Glomerular endothelial cell (primary cell): ENCODE data around the gene PAFAH1B2. TPM values are rescaled to one million over a fixed set of nuclear protein-coding genes. Genes with fewer than 3 reads are reported as not detected.
"Not testable (repeated sequence)": the region's sequence is repeated elsewhere in the genome, so short reads cannot be mapped to it uniquely, and the experiment has no call there.

Experiments used
- DNase-seq: peaks from one replicate; pipeline ENCODE4 v3.0.0-alpha.2; 2011; ENCODE audit warnings: low read depth, low spot score; ENCODE audit errors: extremely low read depth
- total RNA-seq: library from RNA; depleted of rRNA; stranded (reverse); fragments of >200 nt; gene quantifications from 2 replicates; pipeline ENCODE4 v1.2.3, GENCODE V29; 2015

Gene PAFAH1B2
- total RNA-seq, 1 donor from 2014 or later, result 98.5 TPM

- no peak for DNase-seq
These were observed 17.7 kb upstream of the PAFAH1B2 start for GRCh38 chr11:117126223-117126965.

GRCh38 chr11:117127171-117127901 is 16.8 kb upstream of the PAFAH1B2 start:
- no peak for DNase-seq

DNA sequence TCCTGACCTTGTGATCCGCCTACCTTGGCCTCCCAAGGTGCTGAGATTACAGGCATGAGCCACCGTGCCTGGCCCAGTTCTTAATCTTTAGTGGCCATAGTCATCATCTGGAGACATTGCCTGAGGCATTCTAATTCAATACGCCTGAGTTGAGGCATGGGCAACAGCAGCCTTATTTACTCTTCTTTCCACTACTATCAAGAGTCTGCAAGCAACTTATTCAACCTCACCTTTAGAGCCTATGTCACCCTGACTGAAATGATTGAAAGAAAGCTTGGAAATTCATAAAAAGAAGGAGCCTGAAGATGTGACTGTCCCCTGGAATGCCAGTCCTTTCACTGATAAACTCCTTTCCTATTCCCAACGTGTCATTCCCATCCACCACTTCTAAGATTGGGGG is 15.8 kb upstream of the PAFAH1B2 start:
- no peak for DNase-seq

DNA sequence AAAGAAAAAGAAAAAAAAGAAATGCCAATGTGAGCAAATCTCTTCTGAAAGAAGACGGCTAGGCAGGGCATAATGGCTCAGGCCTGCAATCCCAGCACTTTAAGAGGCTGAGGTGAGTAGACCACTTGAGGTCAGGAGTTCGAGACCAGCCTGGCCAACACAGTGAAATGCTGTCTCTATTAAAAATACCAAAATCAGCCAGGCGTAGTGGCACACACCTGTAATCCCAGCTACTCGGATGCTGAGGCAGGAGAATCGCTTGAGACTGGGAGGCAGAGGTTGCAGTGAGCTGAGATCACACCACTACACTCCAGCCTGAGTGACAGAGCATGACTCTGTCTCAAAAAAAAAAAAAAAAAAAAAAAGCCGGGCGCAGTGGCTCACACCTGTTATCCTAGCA is 13.7 kb upstream of the PAFAH1B2 start:
- not testable (repeated sequence) for DNase-seq

GRCh38 chr11:117130879-117131278 is 13.2 kb upstream of the PAFAH1B2 start:
- no peak for DNase-seq

DNA sequence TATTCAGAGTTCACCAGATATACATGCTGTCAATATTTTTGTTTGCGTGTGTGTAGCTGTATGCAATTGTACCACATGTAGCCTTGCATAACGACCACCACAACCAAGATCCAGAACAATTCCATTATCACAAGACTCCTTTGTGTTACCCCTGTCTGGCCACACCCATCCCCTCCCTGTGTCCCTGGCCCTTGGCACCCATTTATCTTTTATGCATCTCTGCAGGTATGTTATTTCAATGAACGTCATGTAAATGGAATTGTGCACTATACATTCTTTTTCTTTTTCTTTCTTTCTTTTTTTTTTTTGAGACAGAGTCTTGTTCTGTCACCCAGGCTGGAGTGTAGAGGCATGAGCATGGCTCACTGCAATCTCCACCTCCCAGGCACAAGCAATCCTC is 9.7 kb upstream of the PAFAH1B2 start:
- DNase-seq, result no peak

DNA sequence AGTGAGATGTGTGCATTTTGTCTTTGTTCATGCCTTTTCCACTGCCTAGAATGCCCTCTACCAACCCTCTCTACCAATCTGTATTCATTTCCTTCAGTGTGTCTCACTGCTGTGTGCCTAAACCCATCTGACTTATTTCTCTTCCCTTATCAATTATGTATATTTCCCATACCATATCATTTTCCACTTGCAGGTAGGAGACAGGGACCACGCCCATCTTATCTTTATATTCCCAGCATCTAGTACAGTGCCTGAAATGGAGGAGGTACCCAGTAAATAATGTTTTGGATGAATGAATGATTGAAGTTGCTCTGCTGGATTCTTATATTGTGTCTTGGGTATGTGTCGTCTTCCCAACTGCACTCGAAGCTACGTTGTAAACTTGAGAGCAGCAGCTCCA is 9.1 kb upstream of the PAFAH1B2 start:
- DNase-seq, result not testable (repeated sequence)

DNA sequence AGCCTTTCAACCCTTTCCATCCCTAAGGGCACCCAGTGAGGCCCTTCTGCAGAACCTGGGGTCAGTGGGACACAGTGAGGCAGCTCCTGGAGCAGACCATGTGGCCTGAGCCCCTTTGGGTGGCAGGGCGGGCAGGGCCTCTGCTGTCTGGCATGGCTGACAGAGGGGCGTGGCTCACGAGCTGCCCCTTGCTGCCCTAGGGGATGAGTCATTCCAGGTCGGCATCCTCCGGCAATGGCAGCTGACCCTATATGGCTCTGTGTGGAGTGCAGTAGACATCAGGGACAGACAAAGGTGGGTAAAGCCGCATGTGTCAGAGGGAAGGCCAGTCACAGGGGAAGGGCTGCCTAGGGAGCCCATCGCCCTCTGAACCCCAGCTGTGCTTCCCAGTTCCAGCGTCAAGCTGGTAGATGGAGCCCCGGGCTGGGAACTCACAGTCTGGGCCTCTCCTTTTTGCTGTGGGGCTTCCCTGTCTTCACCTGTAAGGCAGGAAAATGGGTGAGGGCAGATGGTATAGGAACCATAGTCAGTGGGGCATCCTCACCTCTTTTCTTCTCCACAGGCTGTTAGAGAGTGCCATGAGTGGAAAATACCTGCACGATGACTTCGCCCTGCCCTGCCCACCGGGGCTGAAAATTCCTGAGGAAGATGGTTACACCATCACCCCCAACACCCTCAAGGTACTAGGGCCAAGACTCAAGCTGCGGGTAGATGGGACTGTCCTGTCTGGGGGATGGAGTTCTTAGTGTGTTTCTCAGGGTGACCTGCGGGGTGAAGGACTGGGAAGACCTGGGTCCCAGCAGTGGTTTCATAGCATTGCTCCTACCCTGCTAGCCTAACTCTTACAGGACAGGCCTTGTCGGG is 6.6 kb upstream of the PAFAH1B2 start:
- not testable (repeated sequence) for DNase-seq

DNA sequence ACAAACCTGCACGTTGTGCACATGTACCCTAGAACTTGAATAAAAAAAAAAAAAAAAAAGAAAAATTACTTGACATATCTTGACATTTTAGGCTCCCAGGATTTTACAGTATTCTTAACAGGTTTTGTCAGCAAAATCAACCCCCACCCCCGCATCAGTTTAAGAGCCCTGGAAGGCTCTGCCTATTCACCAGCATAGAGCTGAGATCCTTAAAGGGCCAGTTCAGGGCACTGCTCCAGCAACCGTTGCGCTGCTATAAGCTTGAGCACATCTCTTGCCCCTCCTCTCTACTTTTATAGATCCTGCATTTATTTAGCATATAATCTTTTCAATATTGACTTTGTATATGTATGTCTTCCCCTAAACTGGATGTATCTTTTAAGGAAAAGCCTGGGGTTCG is 697 bp upstream of the PAFAH1B2 start:
- DNase-seq, result peak; percentile 7

- DNase-seq, result peak; percentile 42
These were observed 648 bp downstream of the PAFAH1B2 start for GRCh38 chr11:117144477-117145392.

DNA sequence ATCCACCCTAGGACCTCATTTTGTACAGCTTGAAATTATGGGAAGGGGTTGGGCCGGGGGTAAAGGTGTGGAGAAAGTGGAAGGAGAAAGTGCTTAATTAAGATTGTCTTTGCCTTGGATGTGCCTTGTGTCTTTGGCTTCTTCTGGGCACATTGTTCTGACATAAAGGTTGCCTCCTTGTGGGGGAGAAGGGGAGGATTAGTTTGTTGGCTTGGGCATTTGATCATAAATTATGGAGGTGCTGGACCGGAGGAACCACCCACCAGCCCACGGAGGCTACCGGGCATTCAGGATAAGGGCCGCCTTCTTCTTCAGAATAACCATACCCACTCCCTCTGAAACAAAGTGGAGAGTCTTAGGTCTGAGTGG is 1.3 kb downstream of the PAFAH1B2 start:
- DNase-seq, result peak; percentile 14

DNA sequence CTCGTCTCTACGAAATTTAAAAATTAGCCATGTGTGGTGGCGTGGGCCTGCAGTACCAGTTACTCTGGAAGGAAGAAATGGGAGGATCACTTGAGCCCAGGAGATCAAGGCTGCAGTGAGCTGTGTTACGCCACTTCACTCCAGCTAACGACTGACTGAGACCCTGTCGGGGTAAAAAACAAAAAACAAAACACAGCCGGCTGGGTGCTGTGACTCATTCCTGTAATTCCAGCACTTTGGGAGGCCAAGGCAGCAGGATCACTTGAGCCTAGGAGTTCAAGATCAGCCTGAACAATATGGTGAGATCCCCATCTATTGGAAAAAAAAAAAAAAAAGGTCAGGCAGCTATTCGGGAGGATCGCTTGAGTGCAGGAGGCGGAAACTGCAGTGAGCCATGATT is 2.4 kb downstream of the PAFAH1B2 start:
- no peak for DNase-seq

DNA sequence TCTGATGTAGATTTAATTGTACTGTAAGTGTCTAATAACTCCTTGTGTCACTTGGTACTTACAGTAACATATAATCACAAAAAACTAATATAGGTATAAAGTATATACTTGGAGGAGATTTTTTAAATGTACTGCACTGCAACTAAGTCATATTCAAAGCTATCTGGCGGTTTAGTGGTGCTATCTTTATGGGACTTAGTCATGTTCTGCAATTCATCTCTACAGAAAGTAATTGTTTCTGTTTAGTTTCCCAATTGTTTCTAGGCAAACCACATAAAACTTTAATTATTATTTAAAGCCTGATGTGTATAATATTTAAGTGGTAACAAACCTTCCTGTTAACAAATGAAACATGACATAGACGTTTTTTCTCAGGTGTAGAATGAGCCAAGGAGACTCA is 8.0 kb downstream of the PAFAH1B2 start:
- no peak for DNase-seq

DNA sequence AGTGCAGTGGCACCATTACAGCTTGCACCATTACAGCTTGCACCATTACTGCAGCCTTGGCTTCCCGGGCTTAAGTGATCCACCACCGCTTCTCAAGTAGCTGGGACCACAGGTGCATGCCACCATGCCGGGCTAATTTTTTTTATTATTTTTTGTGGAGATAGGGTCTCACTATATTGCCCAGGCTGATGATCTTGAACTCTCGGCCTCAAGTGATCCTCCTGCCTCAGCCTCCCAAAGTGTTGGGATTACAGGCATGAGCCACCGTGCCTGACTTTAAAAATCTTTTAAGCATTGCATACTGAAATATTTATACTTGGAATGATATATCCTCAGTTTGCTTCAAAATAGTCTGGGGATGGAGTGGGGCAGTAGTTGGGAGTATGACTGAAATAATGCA is 10.4 kb downstream of the PAFAH1B2 start:
- no peak for DNase-seq

DNA sequence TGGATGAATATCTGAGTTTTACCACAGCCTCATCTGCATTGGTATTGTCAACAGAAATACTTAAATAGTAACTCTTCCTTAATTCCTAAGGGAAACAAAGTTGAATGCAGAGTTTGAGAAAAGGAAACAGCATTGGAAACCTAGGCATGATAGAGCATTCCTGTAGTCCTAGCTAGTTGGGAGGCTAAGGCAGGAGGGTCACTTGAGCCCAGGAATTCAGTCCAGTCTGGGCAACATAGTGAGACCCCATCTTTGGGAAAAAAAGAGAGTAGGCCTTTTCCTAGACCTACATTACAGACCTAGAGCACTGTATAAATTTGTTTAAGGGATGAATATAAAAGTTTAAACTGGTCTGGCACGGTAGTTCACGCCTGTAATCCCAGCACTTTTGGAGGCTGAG is 13.4 kb downstream of the PAFAH1B2 start:
- DNase-seq, result no peak

DNA sequence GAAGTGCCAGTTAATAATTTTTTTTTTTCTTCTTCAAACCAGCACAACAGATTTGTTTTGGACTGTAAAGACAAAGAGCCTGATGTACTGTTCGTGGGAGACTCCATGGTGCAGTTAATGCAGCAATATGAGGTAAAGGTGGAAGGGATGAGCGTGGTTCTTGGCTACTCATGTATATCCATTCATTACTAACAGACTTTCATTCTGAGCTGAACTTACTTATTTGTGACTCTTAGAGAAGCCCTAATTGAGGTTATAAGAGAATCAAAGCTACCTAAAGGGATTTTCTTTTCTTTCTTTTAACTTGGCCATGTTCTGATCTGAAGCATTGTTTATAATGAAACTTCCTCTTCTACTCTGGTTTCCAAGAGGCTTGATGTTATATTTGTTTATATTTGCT is 15.8 kb downstream of the PAFAH1B2 start:
- DNase-seq, result no peak

- no peak for DNase-seq
These were observed 16.7 kb downstream of the PAFAH1B2 start for GRCh38 chr11:117160826-117161225.

GRCh38 chr11:117166491-117166890 is 22.4 kb downstream of the PAFAH1B2 start:
- no peak for DNase-seq

- DNase-seq, result no peak
These were observed 25.6 kb downstream of the PAFAH1B2 start for GRCh38 chr11:117169736-117170135.

GRCh38 chr11:117170210-117170609 is 26.1 kb downstream of the PAFAH1B2 start:
- DNase-seq, result no peak
